ENCODE measurements around the gene RLN1. TPM values are rescaled to one million over a fixed set of nuclear protein-coding genes. Genes with fewer than 3 reads are reported as not detected.

RLN1 gene
- total and polyA plus RNA-seq, 10 of the 15 experiments (the other 5 are each of a cell fraction or from before 2014, with no cell fraction given), result 0.80 to 2.8 (median 1.9) TPM

GRCh38 chr9:5364294-5365024 is 24.8 kb upstream of the RLN1 start (continued):
- TF ChIP-seq USF2 (IDR thresholded peaks at IDR 0.05; ENCODE audit: borderline replicate concordance, low read depth, low read length) (no peak), IRF5 (IDR thresholded peaks at IDR 0.05; ENCODE audit: borderline replicate concordance) (no peak), HCFC1 (IDR thresholded peaks at IDR 0.05; ENCODE audit: low read length) (no peak), DPF2 (IDR thresholded peaks at IDR 0.05) (0 out of 2 replicates have a peak, but pooled peaks have one; percentile 33), CHD2 (IDR thresholded peaks at IDR 0.05; ENCODE audit: borderline replicate concordance, low read depth, low read length) (no peak), ELK1 (IDR thresholded peaks at IDR 0.05; ENCODE audit: low read depth, low read length) (no peak), ZNF592 (IDR thresholded peaks at IDR 0.05) (no peak), SMARCA5 (IDR thresholded peaks at IDR 0.05) (no peak), BCL3 (IDR thresholded peaks at IDR 0.05; ENCODE audit: borderline replicate concordance, insufficient read depth, low read depth, low read length, poor library complexity, severe bottlenecking) (no peak), RCOR1 (conservative IDR thresholded peaks at IDR 0.05; ENCODE audit: low read depth, low read length) (no peak), BACH1 (IDR thresholded peaks at IDR 0.05; ENCODE audit: borderline replicate concordance) (peak; percentile 30; the same call in 1 of the 2 replicates), SP1 (IDR thresholded peaks at IDR 0.05; ENCODE audit: low read depth, low read length) (no peak), IKZF2 (IDR thresholded peaks at IDR 0.05) (peak; percentile 56 to 69), NFYB (IDR thresholded peaks at IDR 0.05; ENCODE audit: insufficient read depth, low read depth, low read length) (no peak), SMC3 (IDR thresholded peaks at IDR 0.05; ENCODE audit: borderline replicate concordance, low read length) (no peak), ZNF207 (IDR thresholded peaks at IDR 0.05; ENCODE audit: borderline replicate concordance) (no peak), ATF3 (IDR thresholded peaks at IDR 0.05; ENCODE audit: borderline replicate concordance, extremely low read depth, low read depth, low read length) (no peak)
- TF ChIP-seq, protein P1, sequence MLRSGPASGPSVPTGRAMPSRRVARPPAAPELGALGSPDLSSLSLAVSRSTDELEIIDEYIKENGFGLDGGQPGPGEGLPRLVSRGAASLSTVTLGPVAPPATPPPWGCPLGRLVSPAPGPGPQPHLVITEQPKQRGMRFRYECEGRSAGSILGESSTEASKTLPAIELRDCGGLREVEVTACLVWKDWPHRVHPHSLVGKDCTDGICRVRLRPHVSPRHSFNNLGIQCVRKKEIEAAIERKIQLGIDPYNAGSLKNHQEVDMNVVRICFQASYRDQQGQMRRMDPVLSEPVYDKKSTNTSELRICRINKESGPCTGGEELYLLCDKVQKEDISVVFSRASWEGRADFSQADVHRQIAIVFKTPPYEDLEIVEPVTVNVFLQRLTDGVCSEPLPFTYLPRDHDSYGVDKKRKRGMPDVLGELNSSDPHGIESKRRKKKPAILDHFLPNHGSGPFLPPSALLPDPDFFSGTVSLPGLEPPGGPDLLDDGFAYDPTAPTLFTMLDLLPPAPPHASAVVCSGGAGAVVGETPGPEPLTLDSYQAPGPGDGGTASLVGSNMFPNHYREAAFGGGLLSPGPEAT (IDR thresholded peaks at IDR 0.05; ENCODE audit: low read depth), result 0 out of 2 replicates have a peak, but pooled peaks have one; percentile 65
